ACC112 (cell line): Measurements from ENCODE around the gene TPT1.
"Not testable (repeated sequence)": the region's sequence is repeated elsewhere in the genome, so short reads cannot be mapped to it uniquely, and the experiment has no call there.

Experiments
- H2AFZ ChIP-seq: fragments of 200-600 bp; sonication (generic); one replicate; pipeline ENCODE4 v1.6.0; 2017; ENCODE audit warnings: antibody characterized with exemption, low read length; ENCODE audit not compliant: unreplicated experiment
- H3K27ac ChIP-seq: fragments of 200-600 bp; sonication (generic); 2 replicates; pipeline ENCODE4 v1.5.1; 2014; ENCODE audit warnings: low read depth, mild to moderate bottlenecking, antibody characterized with exemption, low read length, moderate library complexity
- H3K27me3 ChIP-seq: fragments of 200-600 bp; sonication (generic); 2 replicates; pipeline ENCODE4 v1.6.1; 2014; ENCODE audit warnings: mild to moderate bottlenecking, antibody characterized with exemption, low read length, moderate library complexity, mixed read lengths; ENCODE audit not compliant: insufficient read depth
- H3K36me3 ChIP-seq: fragments of 200-600 bp; sonication (generic); 2 replicates; pipeline ENCODE4 v1.6.1; 2016; ENCODE audit warnings: mild to moderate bottlenecking, antibody characterized with exemption, low read length, moderate library complexity, mixed read lengths; ENCODE audit not compliant: insufficient read depth
- H3K4me1 ChIP-seq: fragments of 200-600 bp; sonication (generic); one replicate; pipeline ENCODE4 v1.6.1; 2016; ENCODE audit warnings: low read length, mixed read lengths; ENCODE audit not compliant: insufficient read depth, unreplicated experiment, control insufficient read depth
- H3K4me3 ChIP-seq: fragments of 200-600 bp; sonication (generic); 2 replicates; pipeline ENCODE4 v1.5.1; 2014; ENCODE audit warnings: mild to moderate bottlenecking, low read depth, low read length
- H3K79me2 ChIP-seq: fragments of 200-600 bp; sonication (generic); one replicate; pipeline ENCODE4 v1.6.0; 2016; ENCODE audit warnings: low read length; ENCODE audit not compliant: control insufficient read depth, unreplicated experiment, insufficient read depth

The TPT1 gene

DNA sequence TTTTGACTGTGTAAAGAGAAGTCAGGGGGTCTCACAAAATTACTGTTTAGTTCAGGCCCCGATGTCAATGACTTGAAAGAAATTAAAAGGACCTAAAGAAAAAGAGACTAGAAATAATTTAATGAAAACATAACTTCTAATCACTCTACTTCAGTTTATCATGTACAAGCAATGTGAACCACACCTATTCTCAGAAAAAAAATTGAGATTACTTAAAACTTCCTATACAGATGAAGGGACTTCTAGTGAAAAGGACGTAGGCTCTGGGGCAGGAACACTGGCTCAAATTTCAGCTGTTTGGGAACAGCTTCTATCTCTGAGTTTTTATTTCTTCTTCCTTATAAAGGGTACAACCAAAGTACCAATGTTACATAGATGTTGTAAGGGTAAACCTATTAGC, 38.0 kb downstream of the TPT1 start:
- H3K4me1 ChIP-seq = peaks cover 7% of the 10 kb centered on the region
- H3K79me2 ChIP-seq = no peaks in the 10 kb centered on the region
- H3K27me3 ChIP-seq = no peaks in the 10 kb centered on the region
- H2AFZ ChIP-seq = no peak overlapping the region
- H3K4me3 ChIP-seq = no peak overlapping the region
- no peak overlapping the region for H3K27ac ChIP-seq
- no peaks in the 10 kb centered on the region for H3K36me3 ChIP-seq

DNA sequence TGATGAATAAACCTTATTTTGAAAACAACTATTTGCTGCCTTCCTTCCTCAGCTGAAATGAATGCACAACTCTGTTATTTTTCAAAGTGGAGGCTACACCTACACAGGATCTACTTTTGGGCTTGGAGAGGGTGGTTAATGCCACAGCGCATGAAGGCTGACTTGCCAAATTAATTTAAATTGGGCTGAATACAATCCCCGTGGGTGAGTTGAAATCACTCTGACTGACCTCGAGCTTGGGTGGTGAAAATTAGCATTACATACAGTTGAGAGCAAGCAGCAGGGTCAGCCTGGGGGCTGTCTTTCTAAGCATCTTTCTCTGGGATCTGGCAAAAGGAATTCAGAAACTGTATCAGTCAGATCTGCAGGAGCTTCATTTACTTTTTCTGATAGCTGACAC, 38.5 kb downstream of the TPT1 start:
- H3K4me3 ChIP-seq = no peak overlapping the region
- no peaks in the 10 kb centered on the region for H3K27me3 ChIP-seq
- peaks cover 7% of the 10 kb centered on the region for H3K4me1 ChIP-seq
- H2AFZ ChIP-seq = no peak overlapping the region
- H3K27ac ChIP-seq = no peak overlapping the region
- H3K36me3 ChIP-seq = no peaks in the 10 kb centered on the region
- H3K79me2 ChIP-seq = no peaks in the 10 kb centered on the region

DNA sequence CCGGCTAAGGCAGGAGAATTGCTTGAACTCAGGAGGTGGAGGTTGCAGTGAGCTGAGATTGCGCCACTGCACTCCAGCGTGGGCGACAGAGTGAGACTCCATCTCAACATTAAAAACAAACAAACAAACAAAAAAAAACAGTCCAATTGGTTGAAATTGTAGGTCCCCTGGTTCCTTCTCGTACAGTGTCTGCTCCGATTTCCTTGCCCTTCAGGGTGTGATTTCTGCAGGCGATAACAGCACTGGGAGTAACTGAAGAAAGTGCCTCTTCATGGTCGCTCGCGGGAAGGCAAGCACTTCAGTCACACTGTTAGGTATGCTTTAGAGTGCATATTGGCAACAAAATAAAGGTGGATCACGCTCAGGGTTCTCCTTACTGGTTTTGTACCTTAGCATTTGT, 39.7 kb downstream of the TPT1 start:
- Histone ChIP-seq H2AFZ (no peak overlapping the region), H3K27me3 (no peaks in the 10 kb centered on the region), H3K36me3 (no peaks in the 10 kb centered on the region), H3K4me1 (peaks cover 7% of the 10 kb centered on the region), H3K27ac (no peak overlapping the region), H3K4me3 (no peak overlapping the region), H3K79me2 (no peaks in the 10 kb centered on the region)

DNA sequence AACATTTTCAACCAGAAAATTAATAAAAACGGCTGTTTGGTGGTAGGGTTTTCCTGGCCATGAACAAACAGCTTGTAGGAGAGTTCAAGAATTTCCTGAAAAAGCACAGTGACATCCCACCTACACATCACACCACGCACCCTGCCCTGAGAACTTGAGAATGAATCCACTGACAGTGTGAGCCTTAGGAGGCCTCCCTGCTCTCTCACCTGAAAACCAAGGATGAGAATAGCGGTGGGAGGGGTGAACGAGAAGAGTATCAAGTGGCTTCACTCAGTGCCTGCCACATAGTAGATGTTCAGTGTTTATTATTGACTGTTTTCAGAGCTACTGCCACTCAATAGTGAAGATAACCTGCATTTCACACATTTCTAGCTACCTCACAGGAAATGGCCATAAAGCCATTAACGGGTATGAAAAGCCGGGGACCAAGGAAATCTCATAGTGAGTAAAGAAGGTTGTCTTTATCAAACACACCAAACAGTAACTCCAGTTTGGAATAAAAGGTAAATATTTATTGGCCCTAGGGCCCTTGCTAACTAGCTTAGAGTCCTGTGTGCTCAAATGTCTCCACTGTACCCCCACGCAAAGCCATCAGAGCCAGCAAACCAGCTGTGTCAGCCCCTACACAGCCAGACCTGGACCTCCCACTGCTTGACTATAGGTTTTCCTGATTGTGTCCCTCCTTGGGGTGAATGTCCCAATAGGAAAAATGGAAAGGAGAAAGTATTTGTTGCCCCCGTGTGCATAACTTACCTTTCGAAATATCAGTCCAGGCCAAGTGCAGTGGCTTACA, 40.6 kb downstream of the TPT1 start:
- H3K4me3 ChIP-seq = no peak overlapping the region
- H3K36me3 ChIP-seq = no peaks in the 10 kb centered on the region
- H3K27ac ChIP-seq = no peak overlapping the region
- H3K4me1 ChIP-seq = peaks cover 7% of the 10 kb centered on the region
- no peak overlapping the region for H2AFZ ChIP-seq
- no peaks in the 10 kb centered on the region for H3K79me2 ChIP-seq
- no peaks in the 10 kb centered on the region for H3K27me3 ChIP-seq

DNA sequence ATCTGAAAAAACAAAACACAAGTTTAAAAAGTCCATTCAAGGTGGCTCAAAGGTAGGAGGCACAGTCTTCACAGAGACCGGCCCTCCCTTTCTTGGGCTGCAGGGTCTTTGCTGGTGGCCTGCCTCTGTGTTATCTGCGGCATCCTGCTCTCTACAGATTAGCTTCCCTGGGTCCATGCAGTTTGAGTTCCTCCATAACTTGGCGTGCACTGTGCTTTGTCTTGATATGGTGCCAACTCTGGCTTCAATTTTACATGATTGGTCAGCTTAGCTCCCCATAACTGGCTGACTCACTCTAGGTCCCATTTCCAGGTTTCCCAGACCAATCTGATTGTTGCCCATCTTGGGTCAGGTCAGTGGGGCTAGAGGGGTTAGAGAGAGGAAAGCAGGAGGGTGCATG, 41.8 kb downstream of the TPT1 start:
- Histone ChIP-seq H3K4me1 (peaks cover 7% of the 10 kb centered on the region), H3K27me3 (no peaks in the 10 kb centered on the region), H3K36me3 (no peaks in the 10 kb centered on the region), H3K27ac (no peak overlapping the region), H2AFZ (no peak overlapping the region), H3K79me2 (no peaks in the 10 kb centered on the region), H3K4me3 (no peak overlapping the region)

DNA sequence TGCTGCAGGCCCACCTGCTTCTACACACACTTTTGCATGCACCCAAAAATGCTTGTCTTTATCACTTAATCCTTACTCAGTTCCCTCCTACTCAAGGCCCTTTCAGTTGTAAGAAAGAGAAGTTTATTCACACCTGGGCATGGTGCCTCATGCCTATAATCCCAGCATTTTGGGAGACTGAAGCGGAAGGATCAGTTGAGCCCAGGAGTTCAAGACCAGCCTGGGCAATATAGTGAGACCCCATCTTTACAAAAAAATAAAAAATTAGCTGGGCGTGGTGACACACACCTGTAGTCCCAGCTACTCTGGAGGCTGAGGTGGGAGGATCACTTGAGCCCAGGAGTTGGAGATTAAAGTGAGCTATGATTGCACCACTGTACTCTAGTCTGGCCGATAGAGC, 42.4 kb downstream of the TPT1 start:
- H3K4me3 ChIP-seq, H3K79me2 ChIP-seq, H3K27ac ChIP-seq, H3K36me3 ChIP-seq, H2AFZ ChIP-seq, H3K4me1 ChIP-seq, H3K27me3 ChIP-seq: not testable (repeated sequence)

DNA sequence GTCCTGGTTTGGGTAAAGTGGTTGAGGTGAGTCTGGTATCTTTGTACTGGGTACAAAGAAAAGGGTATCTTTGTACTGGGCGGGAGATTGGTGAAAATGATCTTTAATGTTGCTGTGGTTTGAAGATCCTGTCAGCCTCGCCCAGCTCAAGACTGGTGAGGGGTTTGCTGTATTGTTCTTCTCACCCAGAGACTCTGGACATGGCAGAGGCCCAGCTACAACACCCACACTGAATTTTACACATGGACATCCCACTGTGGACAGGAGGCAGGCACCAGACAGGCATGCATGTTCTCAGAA, 42.8 kb downstream of the TPT1 start:
- Histone ChIP-seq H3K4me1 (peaks cover 7% of the 10 kb centered on the region), H3K79me2 (no peaks in the 10 kb centered on the region), H3K27ac (no peak overlapping the region), H3K4me3 (no peak overlapping the region), H3K27me3 (no peaks in the 10 kb centered on the region), H3K36me3 (no peaks in the 10 kb centered on the region), H2AFZ (no peak overlapping the region)

DNA sequence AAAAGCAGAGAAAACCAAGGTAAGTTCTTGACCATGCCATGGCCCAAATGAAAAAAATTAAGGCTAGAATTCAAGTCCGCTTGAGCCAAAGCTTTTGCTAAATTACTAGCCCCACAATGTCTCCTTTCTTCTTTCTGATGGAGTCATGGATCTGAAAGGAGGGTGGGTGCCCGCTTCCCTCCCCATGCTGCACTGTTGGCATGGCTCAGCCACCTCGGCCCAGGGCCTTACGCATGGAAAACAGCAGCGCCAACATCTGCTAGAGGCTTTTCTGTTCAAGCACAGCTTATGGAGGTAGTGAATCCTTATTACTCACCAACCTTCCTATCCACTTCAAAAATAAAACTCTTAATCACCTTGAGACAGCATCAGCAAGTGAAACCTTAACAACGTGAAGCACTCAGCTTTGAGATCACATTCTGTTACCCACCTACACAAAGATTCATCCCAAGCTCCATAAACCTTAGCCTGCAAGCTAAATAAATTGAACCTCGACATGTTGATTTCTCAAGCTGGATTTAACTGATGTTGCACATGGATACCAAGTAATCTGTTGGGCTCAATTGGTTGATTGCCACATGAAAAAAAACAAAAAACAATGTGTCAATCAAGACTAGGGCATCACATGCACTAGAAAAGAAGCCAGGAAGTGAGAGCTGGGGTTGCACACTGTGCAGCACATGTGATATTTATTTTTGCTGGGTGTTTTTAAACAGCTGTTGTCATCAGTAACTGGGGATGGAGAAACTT, 43.4 kb downstream of the TPT1 start:
- no peak overlapping the region for H3K4me3 ChIP-seq
- H3K27ac ChIP-seq = no peak overlapping the region
- no peak overlapping the region for H2AFZ ChIP-seq
- H3K4me1 ChIP-seq = peaks cover 7% of the 10 kb centered on the region
- H3K27me3 ChIP-seq = no peaks in the 10 kb centered on the region
- H3K79me2 ChIP-seq = no peaks in the 10 kb centered on the region
- H3K36me3 ChIP-seq = no peaks in the 10 kb centered on the region

DNA sequence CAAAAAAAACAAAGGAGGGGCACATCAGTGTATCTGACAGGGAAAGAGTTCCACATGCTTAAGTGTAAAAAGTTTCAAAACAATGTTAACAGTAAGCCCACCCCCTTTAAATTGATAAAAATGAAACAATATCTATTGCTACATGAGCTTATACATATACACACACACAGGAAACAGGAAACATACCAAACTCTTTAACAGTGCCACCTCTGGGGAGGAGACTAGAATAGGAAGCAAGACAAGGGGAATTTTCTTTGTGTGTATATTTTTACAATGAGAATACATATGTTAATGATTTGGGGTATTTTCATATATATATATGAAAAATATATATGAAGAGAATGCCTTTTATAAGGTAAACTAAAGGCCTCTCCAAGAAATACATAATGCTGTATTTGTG, 44.7 kb downstream of the TPT1 start:
- H3K4me1 ChIP-seq = peaks cover 7% of the 10 kb centered on the region
- no peaks in the 10 kb centered on the region for H3K79me2 ChIP-seq
- H2AFZ ChIP-seq = no peak overlapping the region
- H3K27ac ChIP-seq = no peak overlapping the region
- no peak overlapping the region for H3K4me3 ChIP-seq
- H3K36me3 ChIP-seq = no peaks in the 10 kb centered on the region
- H3K27me3 ChIP-seq = no peaks in the 10 kb centered on the region

DNA sequence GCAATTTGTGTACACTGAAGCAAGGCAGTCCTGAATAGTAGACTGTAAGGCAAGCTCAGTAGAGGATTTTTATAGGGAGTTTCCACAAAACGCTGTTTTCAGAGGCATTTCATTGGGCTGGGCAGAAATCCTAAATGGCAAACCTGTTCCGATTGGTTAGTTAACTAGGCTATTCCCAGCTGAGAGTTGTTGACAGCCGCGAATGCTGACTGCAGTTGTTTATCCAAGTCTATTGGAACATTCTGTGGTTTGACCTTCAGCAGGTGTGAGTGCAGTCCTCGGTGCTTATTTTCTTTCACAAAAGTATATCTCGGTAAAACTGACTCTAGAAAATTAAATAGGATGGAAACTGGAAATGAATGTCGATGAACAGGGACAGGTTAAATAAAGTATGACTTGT, 45.4 kb downstream of the TPT1 start:
- H3K36me3 ChIP-seq = no peaks in the 10 kb centered on the region
- H3K79me2 ChIP-seq = no peaks in the 10 kb centered on the region
- peaks cover 7% of the 10 kb centered on the region for H3K4me1 ChIP-seq
- H3K27ac ChIP-seq = no peak overlapping the region
- no peak overlapping the region for H2AFZ ChIP-seq
- H3K27me3 ChIP-seq = no peaks in the 10 kb centered on the region
- H3K4me3 ChIP-seq = no peak overlapping the region

DNA sequence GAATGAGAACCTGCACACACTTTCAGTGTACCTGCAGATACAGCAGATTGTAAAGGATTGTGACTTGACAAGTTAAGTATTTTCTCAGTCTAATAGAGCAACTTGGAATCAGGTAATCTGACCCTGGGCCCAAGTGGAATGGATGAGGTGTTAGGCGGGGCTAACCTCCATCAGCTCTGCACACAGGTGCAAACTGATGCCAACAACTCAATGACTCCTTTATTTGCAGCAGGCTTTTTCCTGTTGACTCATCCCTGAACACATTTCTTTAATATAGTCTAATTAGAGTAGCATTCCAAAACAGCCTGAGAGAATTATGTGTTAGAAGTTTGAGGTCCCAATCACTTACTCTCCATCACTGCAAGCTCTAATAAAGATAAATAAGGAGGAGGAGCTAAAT, 48.8 kb downstream of the TPT1 start:
- no peaks in the 10 kb centered on the region for H3K79me2 ChIP-seq
- no peaks in the 10 kb centered on the region for H3K4me1 ChIP-seq
- no peak overlapping the region for H3K27ac ChIP-seq
- no peaks in the 10 kb centered on the region for H3K27me3 ChIP-seq
- H3K4me3 ChIP-seq = no peak overlapping the region
- H2AFZ ChIP-seq = no peak overlapping the region
- no peaks in the 10 kb centered on the region for H3K36me3 ChIP-seq
